Measurements from ENCODE around the gene POLD2.
"Not testable (repeated sequence)": the region's sequence is repeated elsewhere in the genome, so short reads cannot be mapped to it uniquely, and the experiment has no call there.

The POLD2 gene

GRCh38 chr7:44138698-44139097 lies 15.3 kb upstream of the POLD2 start:
- no peak for DNase-seq

- no peak for DNase-seq
Measured at GRCh38 chr7:44136731-44137130, 13.4 kb upstream of the POLD2 start.

GRCh38 chr7:44134943-44135628 lies 11.7 kb upstream of the POLD2 start:
- DNase-seq = no peak

- DNase-seq = no peak
Measured at GRCh38 chr7:44133295-44133694, 9.9 kb upstream of the POLD2 start.

- no peak for DNase-seq
Measured at GRCh38 chr7:44132039-44132438, 8.7 kb upstream of the POLD2 start.

- no peak for DNase-seq
Measured at GRCh38 chr7:44131173-44132029, 8.1 kb upstream of the POLD2 start.

GRCh38 chr7:44128721-44129582 lies 5.6 kb upstream of the POLD2 start:
- no peak for DNase-seq

GRCh38 chr7:44127161-44127560 lies 3.8 kb upstream of the POLD2 start:
- DNase-seq = no peak

GRCh38 chr7:44126574-44126973 lies 3.2 kb upstream of the POLD2 start:
- not testable (repeated sequence) for DNase-seq

- DNase-seq = no peak
Measured at GRCh38 chr7:44124822-44125202, 1.5 kb upstream of the POLD2 start.

- DNase-seq = no peak
Measured at GRCh38 chr7:44122529-44122928, 819 bp downstream of the POLD2 start.

- DNase-seq = no peak
Measured at GRCh38 chr7:44121761-44122420, 1.5 kb downstream of the POLD2 start.

- no peak for DNase-seq
Measured at GRCh38 chr7:44120395-44120794, 3.0 kb downstream of the POLD2 start.

- DNase-seq = no peak
Measured at GRCh38 chr7:44119829-44120380, 3.4 kb downstream of the POLD2 start.

GRCh38 chr7:44117801-44118429 lies 5.4 kb downstream of the POLD2 start:
- DNase-seq = no peak

- DNase-seq = no peak
Measured at GRCh38 chr7:44116789-44117666, 6.3 kb downstream of the POLD2 start.

- no peak for DNase-seq
Measured at GRCh38 chr7:44116087-44116788, 7.1 kb downstream of the POLD2 start.

- DNase-seq = no peak
Measured at GRCh38 chr7:44114586-44115310, 8.6 kb downstream of the POLD2 start.

- no peak for DNase-seq
Measured at GRCh38 chr7:44113764-44114354, 9.5 kb downstream of the POLD2 start.

Data from central memory CD4-positive, alpha-beta T cell (primary cell).